GM23338 (cell line): ENCODE results near the gene LANCL3.
"Not testable (repeated sequence)": the region's sequence is repeated elsewhere in the genome, so short reads cannot be mapped to it uniquely, and the experiment has no call there.

Source experiments
- CREB1 ChIP-seq: fragments of 250-450 bp; sonication (Bioruptor Pico); IDR thresholded peaks from 2 replicates; pipeline ENCODE4 v1.5.0; 2020; ENCODE audit warnings: low read depth, mild to moderate bottlenecking, moderate library complexity
- CTCF ChIP-seq, 2 experiments: fragments of 200-600 bp in 1 of 2; sonication (generic) in 1 of 2; conservative IDR thresholded peaks; 2 replicates each; pipeline versions ENCODE4 v1.5.1 to v1.6.1; 2016 to 2017; ENCODE audit warnings: antibody characterized with exemption in 2 of 2, low read depth in 2 of 2, mild to moderate bottlenecking in 2 of 2, moderate library complexity in 1 of 2
- ETS1 ChIP-seq: IDR thresholded peaks from 2 replicates; pipeline ENCODE4 v1.6.1; 2016; ENCODE audit warnings: antibody characterized with exemption
- EZH2 ChIP-seq: fragments of 200-600 bp; sonication (generic); IDR thresholded peaks from one replicate; pipeline ENCODE4 v1.8.0; 2017; ENCODE audit warnings: antibody characterized with exemption, mild to moderate bottlenecking, low read depth; ENCODE audit not compliant: unreplicated experiment
- EZH2phosphoT487 ChIP-seq: fragments of 200-600 bp; sonication (generic); IDR thresholded peaks from one replicate; pipeline ENCODE4 v1.8.1; 2018; ENCODE audit warnings: antibody characterized with exemption; ENCODE audit not compliant: unreplicated experiment
- JUNB ChIP-seq: IDR thresholded peaks from one replicate; pipeline ENCODE4 v1.6.1; 2016; ENCODE audit warnings: antibody characterized with exemption; ENCODE audit not compliant: unreplicated experiment
- NANOG ChIP-seq: IDR thresholded peaks from 2 replicates; pipeline ENCODE4 v1.6.1; 2016; ENCODE audit warnings: antibody characterized with exemption, borderline replicate concordance
- POLR2AphosphoS5 ChIP-seq: IDR thresholded peaks from 2 replicates; pipeline ENCODE4 v1.6.1; 2016; ENCODE audit warnings: antibody characterized with exemption, low read depth
- REST ChIP-seq: IDR thresholded peaks from one replicate; pipeline ENCODE4 v1.6.1; 2018; ENCODE audit warnings: antibody characterized with exemption; ENCODE audit not compliant: unreplicated experiment
- STAT1 ChIP-seq: IDR thresholded peaks from one replicate; pipeline ENCODE4 v1.6.1; 2016; ENCODE audit warnings: antibody characterized with exemption; ENCODE audit not compliant: unreplicated experiment
- ZNF114 ChIP-seq: fragments of 250-450 bp; sonication (Bioruptor Pico); IDR thresholded peaks from 2 replicates; pipeline ENCODE4 v1.5.0; 2020; ENCODE audit warnings: mild to moderate bottlenecking, moderate library complexity
- ZNF331 ChIP-seq: fragments of 250-450 bp; sonication (Bioruptor Pico); IDR thresholded peaks from 2 replicates; pipeline ENCODE4 v1.5.0; 2020; ENCODE audit warnings: low read depth, mild to moderate bottlenecking, moderate library complexity
- ZNF462 ChIP-seq: fragments of 250-450 bp; sonication (Bioruptor Pico); IDR thresholded peaks from 2 replicates; pipeline ENCODE4 v1.5.0; 2020; ENCODE audit warnings: mild to moderate bottlenecking, moderate library complexity

GRCh38 chrX:37549619-37550018 lies 21.8 kb upstream of the LANCL3 start:
- TF ChIP-seq STAT1; CTCF (conservative IDR thresholded peaks at IDR 0.05; ENCODE audit: low read depth in 2 of 2); EZH2; REST; EZH2phosphoT487; POLR2AphosphoS5; CREB1; JUNB; ZNF331 (CRISPR knock-in tag); ZNF462 (CRISPR knock-in tag); NANOG; ETS1; ZNF114 (CRISPR knock-in tag): not testable (repeated sequence)
